PFSK-1 (cell line): Measurements from ENCODE around the gene SVOPL.

Experiments used
- FOXP2 ChIP-seq: optimal IDR thresholded peaks from 2 replicates; pipeline ENCODE3; 2011; ENCODE audit warnings: borderline replicate concordance, control low read depth, inconsistent platforms; ENCODE audit not compliant: insufficient read depth; ENCODE audit errors: extremely low read length, extremely low read depth
- POLR2AphosphoS5 ChIP-seq: IDR thresholded peaks from 2 replicates; pipeline ENCODE4 v1.6.1; 2012; ENCODE audit warnings: low read depth, mild to moderate bottlenecking, control low read depth, low read length, moderate library complexity
- REST ChIP-seq, 2 experiments: IDR thresholded peaks; 2 replicates each; pipeline versions ENCODE4 v1.6.1 to v1.8.0; 2011 to 2012; ENCODE audit warnings: low read depth in 2 of 2, low read length in 2 of 2, control low read depth in 1 of 2, inconsistent platforms in 1 of 2, mild to moderate bottlenecking in 1 of 2, moderate library complexity in 1 of 2; ENCODE audit not compliant: insufficient read depth in 1 of 2
- SIN3A ChIP-seq: IDR thresholded peaks from 2 replicates; pipeline ENCODE4 v1.6.1; 2012; ENCODE audit warnings: mild to moderate bottlenecking, low read length, moderate library complexity, borderline replicate concordance; ENCODE audit not compliant: insufficient read depth
- TAF1 ChIP-seq: IDR thresholded peaks from 2 replicates; pipeline ENCODE4 v1.6.1; 2012; ENCODE audit warnings: low read length, control low read depth, borderline replicate concordance; ENCODE audit not compliant: insufficient read depth

- TF ChIP-seq FOXP2 = no peak
- TF ChIP-seq SIN3A = no peak
- TF ChIP-seq REST (IDR thresholded peaks at IDR 0.05; ENCODE audit: insufficient read depth in 1 of 2, low read depth in 2 of 2, low read length in 2 of 2) = no peak
- no peak for TF ChIP-seq TAF1
- no peak for TF ChIP-seq POLR2AphosphoS5
These were observed 82.2 kb downstream of the SVOPL start for GRCh38 chr7:138618933-138619332.
